ENCODE data around the gene AIP.

Gene AIP

GRCh38 chr11:67490727-67491065, 7.9 kb downstream of the AIP start:
- peaks cover 11% of the 10 kb centered on the region for H3K4me1 ChIP-seq (ENCODE audit: insufficient read depth, low read length, poor library complexity, severe bottlenecking)
- H3K79me2 ChIP-seq (ENCODE audit: insufficient read depth, low read length): peaks cover 19% of the 10 kb centered on the region
- H3F3A ChIP-seq (ENCODE audit: low read depth): no peaks in the 10 kb centered on the region
- H3K9me2 ChIP-seq (replicated peaks; ENCODE audit: low read depth, low read length): no peaks in the 10 kb centered on the region
- H3K9ac ChIP-seq (ENCODE audit: low read depth, low read length, poor library complexity, severe bottlenecking): no peak overlapping the region
- H4K20me1 ChIP-seq (ENCODE audit: insufficient read depth, low read length, poor library complexity, severe bottlenecking): peaks cover 10% of the 10 kb centered on the region
- H2AFZ ChIP-seq (ENCODE audit: low read length): no peak overlapping the region
- H3K4me3 ChIP-seq (ENCODE audit: low read length, poor library complexity, severe bottlenecking): no peak overlapping the region
- H3K9me3 ChIP-seq (ENCODE audit: insufficient read depth, low read depth, low read length): no peaks in the 10 kb centered on the region
- H3K27me3 ChIP-seq (ENCODE audit: insufficient read depth, low read length, poor library complexity, severe bottlenecking): no peaks in the 10 kb centered on the region
- peaks cover 38% of the 10 kb centered on the region; the same call in 1 of the 2 replicates for H3K36me3 ChIP-seq (ENCODE audit: insufficient read depth, low read length)
- TF ChIP-seq EZH2phosphoT487 (IDR thresholded peaks at IDR 0.05; ENCODE audit: borderline replicate concordance): no peak
- TF ChIP-seq, protein P1, sequence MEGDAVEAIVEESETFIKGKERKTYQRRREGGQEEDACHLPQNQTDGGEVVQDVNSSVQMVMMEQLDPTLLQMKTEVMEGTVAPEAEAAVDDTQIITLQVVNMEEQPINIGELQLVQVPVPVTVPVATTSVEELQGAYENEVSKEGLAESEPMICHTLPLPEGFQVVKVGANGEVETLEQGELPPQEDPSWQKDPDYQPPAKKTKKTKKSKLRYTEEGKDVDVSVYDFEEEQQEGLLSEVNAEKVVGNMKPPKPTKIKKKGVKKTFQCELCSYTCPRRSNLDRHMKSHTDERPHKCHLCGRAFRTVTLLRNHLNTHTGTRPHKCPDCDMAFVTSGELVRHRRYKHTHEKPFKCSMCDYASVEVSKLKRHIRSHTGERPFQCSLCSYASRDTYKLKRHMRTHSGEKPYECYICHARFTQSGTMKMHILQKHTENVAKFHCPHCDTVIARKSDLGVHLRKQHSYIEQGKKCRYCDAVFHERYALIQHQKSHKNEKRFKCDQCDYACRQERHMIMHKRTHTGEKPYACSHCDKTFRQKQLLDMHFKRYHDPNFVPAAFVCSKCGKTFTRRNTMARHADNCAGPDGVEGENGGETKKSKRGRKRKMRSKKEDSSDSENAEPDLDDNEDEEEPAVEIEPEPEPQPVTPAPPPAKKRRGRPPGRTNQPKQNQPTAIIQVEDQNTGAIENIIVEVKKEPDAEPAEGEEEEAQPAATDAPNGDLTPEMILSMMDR (conservative IDR thresholded peaks at IDR 0.05; ENCODE audit: low read length): no peak
- H3K4me2 ChIP-seq (ENCODE audit: low read depth, low read length, poor library complexity, severe bottlenecking): no peak overlapping the region

DNA sequence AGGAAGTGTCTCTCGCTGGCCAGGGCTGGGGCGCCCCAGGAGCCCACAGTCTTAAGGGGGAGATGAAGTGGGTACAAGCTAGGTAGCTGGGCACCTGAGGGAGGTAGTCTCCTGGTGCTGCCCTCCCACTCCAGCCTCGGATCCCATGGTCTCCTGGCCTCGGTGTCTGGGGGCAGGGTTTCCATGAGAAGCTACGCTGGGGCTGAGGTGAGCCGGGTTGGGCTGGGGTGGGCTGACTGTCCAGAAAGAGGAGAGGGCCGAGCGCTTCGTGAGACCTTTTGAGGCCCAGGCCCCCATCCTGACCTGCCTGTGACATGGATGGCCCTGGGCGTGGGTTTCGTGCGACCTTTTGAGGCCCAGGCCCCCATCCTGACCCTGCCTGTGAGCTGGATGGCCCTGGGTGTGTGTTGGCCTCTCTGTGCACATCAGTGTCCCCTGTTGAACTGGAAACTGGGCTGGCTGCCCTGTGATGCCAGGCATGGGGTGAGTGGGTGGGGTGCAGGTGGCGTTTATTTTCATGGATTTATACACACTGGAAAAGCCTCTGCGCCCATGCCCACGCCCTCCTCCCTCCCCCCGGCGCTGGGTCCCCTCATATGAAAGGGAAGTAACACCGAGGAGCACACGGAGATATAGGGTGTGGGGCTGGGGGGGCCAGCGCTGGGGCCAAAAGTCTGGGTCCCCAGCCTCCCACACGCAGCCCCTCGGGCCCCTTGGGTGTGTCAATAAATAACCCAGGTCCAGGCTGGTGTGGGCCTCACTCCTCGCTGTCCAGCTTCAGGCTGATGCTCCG, 8.6 kb downstream of the AIP start:
- H3F3A ChIP-seq (ENCODE audit: low read depth): no peaks in the 10 kb centered on the region
- H3K4me1 ChIP-seq (ENCODE audit: insufficient read depth, low read length, poor library complexity, severe bottlenecking): peaks cover 4% of the 10 kb centered on the region
- H3K9ac ChIP-seq (ENCODE audit: low read depth, low read length, poor library complexity, severe bottlenecking): no peak overlapping the region
- H3K4me2 ChIP-seq (ENCODE audit: low read depth, low read length, poor library complexity, severe bottlenecking): no peak overlapping the region
- no peaks in the 10 kb centered on the region for H3K27me3 ChIP-seq (ENCODE audit: insufficient read depth, low read length, poor library complexity, severe bottlenecking)
- no peaks in the 10 kb centered on the region for H3K9me2 ChIP-seq (replicated peaks; ENCODE audit: low read depth, low read length)
- no peak for TF ChIP-seq EZH2phosphoT487 (IDR thresholded peaks at IDR 0.05; ENCODE audit: borderline replicate concordance)
- TF ChIP-seq, protein P1 (conservative IDR thresholded peaks at IDR 0.05; ENCODE audit: low read length): no peak
- no peak overlapping the region for H2AFZ ChIP-seq (ENCODE audit: low read length)
- H3K36me3 ChIP-seq (ENCODE audit: insufficient read depth, low read length): peaks cover 38% of the 10 kb centered on the region; the same call in 1 of the 2 replicates
- H3K4me3 ChIP-seq (ENCODE audit: low read length, poor library complexity, severe bottlenecking): no peak overlapping the region
- no peaks in the 10 kb centered on the region for H3K9me3 ChIP-seq (ENCODE audit: insufficient read depth, low read depth, low read length)
- peaks cover 5% of the 10 kb centered on the region for H4K20me1 ChIP-seq (ENCODE audit: insufficient read depth, low read length, poor library complexity, severe bottlenecking)
- peaks cover 12% of the 10 kb centered on the region for H3K79me2 ChIP-seq (ENCODE audit: insufficient read depth, low read length)

DNA sequence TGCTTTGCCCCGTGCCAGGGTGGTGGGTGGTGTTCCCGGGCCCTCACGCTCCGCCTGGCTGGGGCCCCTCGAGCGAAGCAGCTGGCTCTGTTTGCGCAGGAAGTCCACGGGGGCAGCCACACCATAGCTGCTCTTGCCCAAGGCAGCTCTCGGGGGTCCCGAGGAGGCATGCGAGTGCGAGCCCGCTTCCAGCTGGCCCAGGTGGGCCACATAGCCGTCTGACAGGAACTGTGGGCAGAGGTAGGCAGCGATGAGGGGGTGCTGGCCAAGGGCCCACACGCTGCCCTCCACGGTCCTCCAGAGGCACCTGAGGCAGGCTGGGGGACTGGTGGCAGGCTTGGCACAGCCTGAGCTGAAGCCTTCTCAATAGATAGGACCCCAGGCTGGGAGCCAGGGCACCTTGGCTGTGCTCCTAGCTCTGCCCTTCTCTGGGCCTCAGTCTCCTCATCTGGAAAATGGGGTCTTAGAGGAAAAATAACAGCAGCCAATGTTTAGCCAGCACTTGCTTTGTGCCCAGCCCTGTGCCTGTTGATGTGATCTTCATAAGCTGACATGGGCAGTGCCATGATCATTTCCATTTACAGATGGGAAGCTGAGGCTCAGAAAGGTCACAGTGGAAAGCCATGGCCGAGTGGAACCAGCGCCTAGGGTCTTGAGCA, 9.4 kb downstream of the AIP start:
- H3K36me3 ChIP-seq (ENCODE audit: insufficient read depth, low read length): peaks cover 38% of the 10 kb centered on the region; the same call in 1 of the 2 replicates

More for the DNA sequence above, 9.4 kb downstream of the AIP start:
- H3K9me3 ChIP-seq (ENCODE audit: insufficient read depth, low read depth, low read length): no peaks in the 10 kb centered on the region
- H3K4me1 ChIP-seq (ENCODE audit: insufficient read depth, low read length, poor library complexity, severe bottlenecking): no peaks in the 10 kb centered on the region
- no peak overlapping the region for H3K4me2 ChIP-seq (ENCODE audit: low read depth, low read length, poor library complexity, severe bottlenecking)
- TF ChIP-seq, protein P1 (conservative IDR thresholded peaks at IDR 0.05; ENCODE audit: low read length): no peak
- TF ChIP-seq EZH2phosphoT487 (IDR thresholded peaks at IDR 0.05; ENCODE audit: borderline replicate concordance): no peak
- H2AFZ ChIP-seq (ENCODE audit: low read length): no peak overlapping the region
- no peak overlapping the region for H3K4me3 ChIP-seq (ENCODE audit: low read length, poor library complexity, severe bottlenecking)
- H3K9me2 ChIP-seq (replicated peaks; ENCODE audit: low read depth, low read length): no peaks in the 10 kb centered on the region
- peaks cover 4% of the 10 kb centered on the region for H4K20me1 ChIP-seq (ENCODE audit: insufficient read depth, low read length, poor library complexity, severe bottlenecking)
- no peaks in the 10 kb centered on the region for H3K27me3 ChIP-seq (ENCODE audit: insufficient read depth, low read length, poor library complexity, severe bottlenecking)
- H3K79me2 ChIP-seq (ENCODE audit: insufficient read depth, low read length): peaks cover 6% of the 10 kb centered on the region; the same call in 1 of the 2 replicates
- no peaks in the 10 kb centered on the region for H3F3A ChIP-seq (ENCODE audit: low read depth)
- no peak overlapping the region for H3K9ac ChIP-seq (ENCODE audit: low read depth, low read length, poor library complexity, severe bottlenecking)

Data from Loucy (cell line).